Type B pancreatic cell (in vitro differentiated cells): ENCODE data around the gene EPHB4. TPM values are rescaled to one million over a fixed set of nuclear protein-coding genes. Genes with fewer than 3 reads are reported as not detected.

Experiments
- DNase-seq: peaks from one replicate; pipeline ENCODE4 v3.0.0; 2021; ENCODE audit warnings: mixed read lengths; ENCODE audit not compliant: unreplicated experiment; ENCODE audit errors: extremely low spot score
- H3K27ac Mint-ChIP-seq: 2 replicates; pipeline ENCODE4 v1.8.0; 2021; ENCODE audit warnings: mild to moderate bottlenecking, mixed read lengths
- H3K27me3 Mint-ChIP-seq: 2 replicates; pipeline ENCODE4 v1.8.0; 2021; ENCODE audit warnings: mixed read lengths
- H3K36me3 Mint-ChIP-seq: 2 replicates; pipeline ENCODE4 v1.8.0; 2021; ENCODE audit warnings: mixed read lengths
- H3K4me1 Mint-ChIP-seq: one replicate; pipeline ENCODE4 v1.8.0; 2021; ENCODE audit warnings: mixed read lengths; ENCODE audit not compliant: unreplicated experiment
- H3K4me3 Mint-ChIP-seq: 2 replicates; pipeline ENCODE4 v1.8.0; 2021; ENCODE audit warnings: mild to moderate bottlenecking, mixed read lengths
- H3K9me3 Mint-ChIP-seq: 2 replicates; pipeline ENCODE4 v1.8.0; 2021; ENCODE audit warnings: mixed read lengths
- CTCF ChIP-seq: fragments of 200-600 bp; sonication (generic); conservative IDR thresholded peaks from 2 replicates; pipeline ENCODE4 v1.5.0; 2021; ENCODE audit warnings: antibody characterized with exemption, mild to moderate bottlenecking
- total RNA-seq: library from RNA; stranded (reverse); gene quantifications from 2 replicates; pipeline ENCODE4 v1.2.1, GENCODE V29; 2021; ENCODE audit warnings: low replicate concordance

Gene EPHB4
- total RNA-seq, 1 donor from 2014 or later, result 78.4 TPM

DNA sequence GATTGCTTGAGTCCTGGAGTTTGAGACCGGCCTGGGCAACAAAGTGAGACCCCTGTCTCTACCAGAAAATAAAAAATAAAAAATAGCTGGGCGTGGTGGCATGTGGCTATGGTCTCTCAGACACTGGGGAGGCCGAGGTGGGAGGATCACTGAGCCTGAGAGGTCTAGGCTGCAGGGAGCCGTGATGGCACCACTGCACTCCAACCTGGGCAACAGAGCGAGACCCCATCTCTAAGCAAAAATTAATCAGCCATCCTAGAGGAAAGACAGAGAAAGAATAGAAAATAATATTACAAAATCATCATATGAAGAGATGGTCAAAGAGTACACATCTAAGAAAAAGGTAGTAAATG lies 4.9 kb upstream of the EPHB4 start:
- TF ChIP-seq CTCF, result no peak
- Mint-ChIP-seq H3K27ac (no peak overlapping the region), H3K9me3 (no peaks in the 10 kb centered on the region), H3K4me1 (peaks cover 22% of the 10 kb centered on the region), H3K36me3 (no peaks in the 10 kb centered on the region), H3K27me3 (no peaks in the 10 kb centered on the region), H3K4me3 (no peak overlapping the region)
- DNase-seq, result no peak

DNA sequence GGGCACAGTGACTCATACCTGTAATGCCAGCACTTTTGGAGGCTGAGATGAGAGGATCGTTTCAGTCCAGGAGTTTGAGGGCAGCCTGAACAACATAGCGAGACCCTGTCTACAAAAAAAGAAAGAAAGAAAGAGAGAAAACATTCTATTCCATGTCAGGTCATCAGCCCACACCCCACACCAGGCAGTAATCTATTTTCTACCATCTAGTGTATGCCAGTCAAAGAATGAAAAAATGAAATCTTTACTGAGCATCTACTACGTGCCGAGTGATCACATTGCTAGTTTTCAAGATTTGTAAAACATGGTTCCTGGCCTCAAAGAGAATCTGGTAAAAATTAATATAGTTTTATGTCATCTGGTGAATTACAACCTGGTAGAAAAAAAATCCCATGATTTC lies 3.1 kb upstream of the EPHB4 start:
- Mint-ChIP-seq H3K4me3 (peak overlapping the region; percentile 15), H3K27me3 (no peaks in the 10 kb centered on the region), H3K4me1 (peaks cover 14% of the 10 kb centered on the region), H3K36me3 (peaks cover 6% of the 10 kb centered on the region), H3K27ac (peak overlapping the region; percentile 12), H3K9me3 (no peaks in the 10 kb centered on the region)
- no peak for TF ChIP-seq CTCF
- DNase-seq, result no peak

DNA sequence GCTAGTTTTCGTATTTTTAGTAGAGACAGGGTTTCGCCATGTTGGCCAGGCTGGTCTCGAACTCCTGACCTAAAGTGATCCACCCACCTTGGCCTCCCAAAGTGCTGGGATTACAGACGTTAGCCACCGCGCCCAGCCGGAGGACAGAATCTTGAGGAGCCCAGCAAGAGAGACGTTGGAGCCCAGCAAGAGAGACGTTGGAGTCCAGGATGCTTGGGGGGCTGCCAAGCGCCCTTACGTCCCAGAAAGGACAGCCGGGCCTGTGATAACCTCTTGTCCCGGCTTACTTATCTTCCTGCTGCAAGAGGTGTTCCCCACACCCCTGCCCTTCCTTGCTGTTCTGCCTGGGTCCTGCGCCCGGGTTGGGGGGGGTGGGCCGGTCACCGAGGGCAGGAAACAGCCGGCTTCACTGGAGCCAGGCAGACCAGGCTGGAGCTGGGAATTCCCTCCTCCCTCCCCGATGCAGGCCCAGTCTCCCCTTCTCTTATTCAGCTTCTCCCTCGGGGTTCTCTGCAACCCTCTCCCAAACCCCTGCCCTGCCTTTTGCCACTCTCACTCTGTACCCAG lies 1.9 kb upstream of the EPHB4 start:
- Mint-ChIP-seq H3K4me1 (peaks cover 17% of the 10 kb centered on the region), H3K36me3 (peaks cover 8% of the 10 kb centered on the region), H3K9me3 (no peaks in the 10 kb centered on the region), H3K4me3 (peak overlapping the region; percentile 77), H3K27me3 (no peaks in the 10 kb centered on the region), H3K27ac (no peak overlapping the region)
- TF ChIP-seq CTCF, result no peak
- DNase-seq, result no peak

- DNase-seq, result no peak
Observed at GRCh38 chr7:100826514-100827329, 601 bp downstream of the EPHB4 start.

DNA sequence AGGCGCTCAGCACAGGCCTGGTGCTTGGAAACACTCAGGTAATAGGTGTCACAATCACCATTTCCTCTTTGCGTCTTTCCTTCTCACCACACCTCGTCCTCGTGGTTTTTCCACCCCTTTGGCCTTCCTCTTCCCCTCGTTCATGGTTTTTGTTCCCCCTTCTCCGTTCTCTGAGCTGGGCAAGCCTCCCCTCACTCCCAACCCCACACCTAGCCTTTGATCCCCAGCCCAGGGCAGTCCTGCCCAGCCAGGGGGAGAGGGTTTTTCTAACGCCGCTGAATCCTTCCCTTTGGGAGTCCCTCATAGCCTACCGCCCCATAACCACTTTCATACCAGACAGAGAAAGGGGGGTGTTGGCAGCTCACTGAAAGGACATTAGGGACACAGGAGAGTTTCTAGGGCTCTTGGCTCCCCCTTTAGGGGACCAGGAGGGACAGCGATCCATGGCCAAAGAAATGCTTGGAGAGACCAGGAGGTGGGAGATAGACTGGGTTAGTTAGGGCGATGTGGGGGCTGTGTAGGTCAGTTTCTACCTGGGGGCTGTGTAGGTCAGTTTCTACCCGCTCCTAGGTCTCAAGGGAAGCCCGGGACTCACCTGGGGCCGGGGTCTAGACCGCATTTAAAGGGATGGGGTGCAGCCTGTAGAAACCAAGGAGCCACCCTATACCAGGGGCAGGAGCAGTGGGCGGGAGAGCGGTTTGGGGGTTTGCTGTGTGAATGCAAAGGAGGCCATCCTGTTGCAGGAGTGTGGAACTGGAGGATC lies 1.4 kb downstream of the EPHB4 start:
- no peaks in the 10 kb centered on the region for H3K9me3 Mint-ChIP-seq
- no peak for DNase-seq
- H3K4me3 Mint-ChIP-seq, result peak overlapping the region; percentile 99
- peak overlapping the region; percentile 94 for H3K27ac Mint-ChIP-seq
- H3K36me3 Mint-ChIP-seq, result peaks cover 8% of the 10 kb centered on the region
- H3K27me3 Mint-ChIP-seq, result no peaks in the 10 kb centered on the region
- peak; percentile 32 for TF ChIP-seq CTCF
- peaks cover 17% of the 10 kb centered on the region for H3K4me1 Mint-ChIP-seq

More at GRCh38 chr7:100826514-100827329, 601 bp downstream of the EPHB4 start:
- Mint-ChIP-seq H3K27ac (peak overlapping the region; percentile 94), H3K4me3 (peak overlapping the region; percentile 99), H3K27me3 (no peaks in the 10 kb centered on the region), H3K4me1 (peaks cover 17% of the 10 kb centered on the region), H3K36me3 (peaks cover 8% of the 10 kb centered on the region), H3K9me3 (no peaks in the 10 kb centered on the region)
- TF ChIP-seq CTCF, result no peak
